Fibroblast of the aortic adventitia (primary cell): Measurements from ENCODE around the gene TMEM132D. TPM values are rescaled to one million over a fixed set of nuclear protein-coding genes. Genes with fewer than 3 reads are reported as not detected.

Experiments used
- DNase-seq: peaks from one replicate; pipeline ENCODE4 v3.0.0-alpha.2; 2010; ENCODE audit warnings: low read depth
- H3K4me3 ChIP-seq: 2 replicates; pipeline ENCODE4 v1.5.1; 2011; ENCODE audit warnings: low read depth, mild to moderate bottlenecking, control low read depth, low read length, moderate library complexity
- CTCF ChIP-seq: IDR thresholded peaks from 2 replicates; pipeline ENCODE4 v1.5.1; 2011; ENCODE audit warnings: mild to moderate bottlenecking, low read length, control low read depth, inconsistent platforms; ENCODE audit not compliant: insufficient read depth
- total RNA-seq: library from RNA; depleted of rRNA; stranded (reverse); fragments of >200 nt; gene quantifications from 2 replicates; pipeline ENCODE4 v1.2.3, GENCODE V29; 2012; ENCODE audit warnings: low replicate concordance

The TMEM132D gene
- total RNA-seq, 1 donor, result not detected

- H3K4me3 ChIP-seq, result no peak overlapping the region
- no peak for DNase-seq
- TF ChIP-seq CTCF, result no peak
Observed at GRCh38 chr12:129381715-129382114, 522.1 kb downstream of the TMEM132D start.

GRCh38 chr12:129379076-129379804 is 524.6 kb downstream of the TMEM132D start:
- no peak for DNase-seq
- H3K4me3 ChIP-seq, result no peak overlapping the region
- no peak for TF ChIP-seq CTCF

GRCh38 chr12:129378496-129378895 is 525.3 kb downstream of the TMEM132D start:
- no peak for DNase-seq
- no peak for TF ChIP-seq CTCF
- no peak overlapping the region for H3K4me3 ChIP-seq

GRCh38 chr12:129373746-129374145 is 530.1 kb downstream of the TMEM132D start:
- H3K4me3 ChIP-seq, result no peak overlapping the region
- no peak for TF ChIP-seq CTCF
- no peak for DNase-seq

GRCh38 chr12:129372876-129373275 is 530.9 kb downstream of the TMEM132D start:
- no peak overlapping the region for H3K4me3 ChIP-seq
- no peak for DNase-seq
- TF ChIP-seq CTCF, result no peak

- no peak overlapping the region for H3K4me3 ChIP-seq
- TF ChIP-seq CTCF, result no peak
- DNase-seq, result no peak
Observed at GRCh38 chr12:129372348-129372747, 531.5 kb downstream of the TMEM132D start.

GRCh38 chr12:129371268-129371667 is 532.6 kb downstream of the TMEM132D start:
- TF ChIP-seq CTCF, result no peak
- H3K4me3 ChIP-seq, result no peak overlapping the region
- DNase-seq, result no peak
